Measurements from ENCODE around the gene NATD1.

NATD1 gene

DNA sequence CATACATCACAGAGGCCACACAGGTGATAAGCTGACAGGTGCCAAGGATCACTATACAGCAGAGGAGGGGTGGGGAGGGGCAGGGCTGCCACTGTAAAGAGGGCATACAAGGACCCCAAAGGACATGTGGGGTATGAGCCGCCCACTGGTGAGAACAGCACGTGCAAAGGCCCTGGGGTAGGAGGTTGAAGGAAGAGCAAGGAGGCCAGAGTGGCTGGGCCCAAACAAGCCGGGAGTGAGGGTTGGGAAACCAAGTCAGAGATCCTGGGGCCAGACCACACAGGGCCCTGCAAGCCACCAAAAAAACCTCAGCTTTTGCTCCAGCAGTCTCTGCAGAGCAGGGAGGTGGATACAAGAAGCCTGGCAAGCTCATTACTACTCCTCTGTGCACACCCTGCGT is 6.5 kb downstream of the NATD1 start:
- no peaks in the 10 kb centered on the region for H3K9me3 ChIP-seq (ENCODE audit: control insufficient read depth, insufficient read depth, low read length)
- H3K4me1 ChIP-seq (ENCODE audit: control insufficient read depth, insufficient read depth, low read length): no peaks in the 10 kb centered on the region
- H3K36me3 ChIP-seq (ENCODE audit: control insufficient read depth, insufficient read depth, low read length): peaks cover 9% of the 10 kb centered on the region
- H3K4me3 ChIP-seq (ENCODE audit: low read depth, low read length): no peak overlapping the region
- H3K9ac ChIP-seq (ENCODE audit: low read depth, low read length): no peak overlapping the region
- H3K27me3 ChIP-seq (ENCODE audit: control insufficient read depth, insufficient read depth, low read length): no peaks in the 10 kb centered on the region

DNA sequence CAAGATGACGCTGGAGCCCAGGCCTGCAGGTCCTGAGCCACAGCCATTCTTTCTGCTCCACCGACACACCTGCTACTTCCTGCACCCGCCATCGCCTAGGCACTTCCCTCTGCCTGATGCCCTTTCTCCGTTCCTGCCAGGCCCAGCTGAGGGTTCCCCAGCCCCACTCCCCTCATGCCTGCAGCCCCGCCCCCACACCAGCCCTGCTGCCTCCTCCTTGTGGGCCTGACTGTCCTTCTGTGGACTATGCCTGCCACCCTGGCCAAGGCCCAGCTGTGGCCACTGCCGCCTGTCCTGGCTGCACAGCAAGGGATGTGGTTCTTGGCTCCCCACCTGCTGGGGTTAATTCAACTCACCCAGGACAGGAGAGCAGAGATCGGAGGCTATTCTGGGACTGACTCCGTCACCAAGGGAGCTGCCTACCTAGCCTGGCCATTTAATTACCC is 7.5 kb downstream of the NATD1 start:
- H3K27me3 ChIP-seq (ENCODE audit: control insufficient read depth, insufficient read depth, low read length): no peaks in the 10 kb centered on the region
- peaks cover 9% of the 10 kb centered on the region for H3K36me3 ChIP-seq (ENCODE audit: control insufficient read depth, insufficient read depth, low read length)
- H3K4me1 ChIP-seq (ENCODE audit: control insufficient read depth, insufficient read depth, low read length): no peaks in the 10 kb centered on the region
- no peak overlapping the region for H3K9ac ChIP-seq (ENCODE audit: low read depth, low read length)
- H3K9me3 ChIP-seq (ENCODE audit: control insufficient read depth, insufficient read depth, low read length): no peaks in the 10 kb centered on the region
- no peak overlapping the region for H3K4me3 ChIP-seq (ENCODE audit: low read depth, low read length)

DNA sequence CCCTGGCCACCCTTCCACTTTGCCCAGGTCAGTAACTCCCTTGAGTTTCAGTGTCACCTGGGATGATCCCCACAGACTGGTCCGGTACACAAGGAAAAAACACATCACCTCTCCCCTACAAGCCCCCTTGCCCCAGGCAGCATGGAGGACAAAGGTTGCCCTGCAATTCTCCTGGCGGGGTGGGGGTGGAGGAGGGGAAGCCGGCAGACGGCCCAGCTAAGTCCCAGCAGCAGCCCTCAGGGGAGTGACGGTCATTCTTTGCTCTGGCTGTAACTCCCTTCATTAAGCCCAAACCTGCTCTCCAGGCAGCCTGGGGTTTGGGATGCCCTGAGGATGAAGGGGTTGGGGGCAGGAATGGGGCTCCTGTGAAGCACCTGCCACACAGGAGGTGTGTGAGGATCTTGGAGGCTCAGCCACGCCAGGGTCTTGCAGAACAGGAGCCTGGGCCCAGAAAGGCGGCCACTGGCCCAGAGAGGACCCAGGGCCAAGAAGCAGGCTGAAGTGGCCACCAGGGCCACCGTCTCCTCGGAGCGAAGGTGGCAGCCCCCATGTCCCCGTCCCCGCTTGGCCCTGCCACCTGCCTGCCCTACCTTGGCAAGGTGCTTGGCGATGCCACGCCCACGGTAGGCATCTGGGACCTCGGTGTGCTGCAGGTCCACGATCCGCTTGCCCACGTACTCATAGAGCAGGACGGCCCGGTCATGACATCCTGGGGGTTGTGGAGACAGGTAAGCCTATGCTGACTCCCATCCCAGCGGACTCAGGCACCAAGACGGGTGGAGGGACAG is 9.5 kb downstream of the NATD1 start:
- Histone ChIP-seq H3K9ac (ENCODE audit: low read depth, low read length) (no peak overlapping the region), H3K4me3 (ENCODE audit: low read depth, low read length) (no peak overlapping the region), H3K27me3 (ENCODE audit: control insufficient read depth, insufficient read depth, low read length) (no peaks in the 10 kb centered on the region), H3K36me3 (ENCODE audit: control insufficient read depth, insufficient read depth, low read length) (peaks cover 9% of the 10 kb centered on the region), H3K4me1 (ENCODE audit: control insufficient read depth, insufficient read depth, low read length) (peaks cover 3% of the 10 kb centered on the region), H3K9me3 (ENCODE audit: control insufficient read depth, insufficient read depth, low read length) (no peaks in the 10 kb centered on the region)

DNA sequence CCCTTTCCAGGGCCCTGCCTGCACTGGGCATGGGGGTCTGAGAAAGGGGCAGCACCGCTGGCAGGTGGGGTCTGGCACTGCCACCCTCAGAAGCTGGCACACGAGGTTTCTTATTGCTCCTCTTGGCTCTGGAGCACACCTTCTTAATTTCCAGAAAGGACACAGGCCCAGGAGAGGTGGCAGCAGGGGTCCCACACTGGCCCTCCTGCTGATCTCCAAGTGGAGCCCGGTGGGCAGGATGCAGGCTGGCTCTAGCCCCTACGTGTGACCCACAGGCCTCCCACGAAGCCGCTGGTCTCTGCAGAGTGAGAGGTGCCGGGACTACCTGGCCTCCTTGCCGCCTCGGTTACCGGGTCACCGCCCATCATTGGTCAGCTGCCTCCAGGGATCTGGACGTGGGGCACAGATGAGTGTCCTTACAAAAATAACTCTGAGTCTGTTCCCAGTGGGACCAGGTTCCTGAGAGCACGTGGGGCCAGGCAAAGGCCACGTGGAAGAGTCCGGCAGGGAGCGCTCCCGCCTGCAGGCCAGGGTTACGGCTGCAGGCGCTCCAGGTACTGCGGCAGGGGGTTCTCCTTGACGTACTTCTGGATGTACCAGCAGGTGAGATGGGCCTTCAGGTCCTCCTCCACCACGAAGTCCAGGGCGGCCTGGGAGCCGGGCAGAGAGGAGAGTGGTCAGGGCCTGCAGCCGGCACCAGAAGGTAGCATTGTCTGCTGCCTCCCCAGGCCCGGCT is 10.3 kb downstream of the NATD1 start:
- Histone ChIP-seq H3K36me3 (ENCODE audit: control insufficient read depth, insufficient read depth, low read length) (peaks cover 9% of the 10 kb centered on the region), H3K9ac (ENCODE audit: low read depth, low read length) (no peak overlapping the region), H3K4me1 (ENCODE audit: control insufficient read depth, insufficient read depth, low read length) (peaks cover 3% of the 10 kb centered on the region), H3K9me3 (ENCODE audit: control insufficient read depth, insufficient read depth, low read length) (no peaks in the 10 kb centered on the region), H3K4me3 (ENCODE audit: low read depth, low read length) (no peak overlapping the region), H3K27me3 (ENCODE audit: control insufficient read depth, insufficient read depth, low read length) (no peaks in the 10 kb centered on the region)

DNA sequence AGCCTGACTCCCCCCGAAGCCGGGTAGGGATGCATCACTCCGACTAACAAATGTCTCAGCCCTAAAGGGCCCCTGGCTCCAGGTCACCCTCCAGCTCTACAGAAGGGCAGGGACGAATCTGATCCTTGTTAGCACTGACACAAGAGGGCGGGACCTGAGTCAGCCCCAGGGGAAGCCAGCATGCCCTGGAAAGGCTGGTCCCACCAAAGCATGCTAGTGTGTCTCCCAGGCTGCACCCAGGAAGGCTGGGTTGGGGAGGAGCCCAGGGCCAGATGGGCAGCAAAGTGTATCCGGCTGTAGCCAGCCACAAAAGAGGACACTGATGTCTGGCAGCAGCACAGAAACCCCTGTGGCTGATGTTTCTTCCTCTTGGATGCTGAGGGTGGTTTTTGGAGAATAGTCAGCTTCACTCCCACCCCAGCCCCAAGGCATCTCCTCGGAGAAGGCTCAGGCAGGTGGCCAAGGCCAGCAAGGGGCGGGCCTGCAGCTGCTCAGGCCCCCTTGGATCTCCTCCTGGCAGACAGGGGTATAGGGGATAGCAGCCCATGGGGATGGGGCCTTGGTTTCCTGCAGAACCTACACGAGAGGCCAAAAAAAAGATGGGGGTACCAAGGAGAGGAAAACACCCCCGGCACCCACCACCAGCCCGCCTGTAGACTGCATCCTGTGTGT is 11.0 kb downstream of the NATD1 start:
- Histone ChIP-seq H3K36me3 (ENCODE audit: control insufficient read depth, insufficient read depth, low read length) (peaks cover 9% of the 10 kb centered on the region), H3K9me3 (ENCODE audit: control insufficient read depth, insufficient read depth, low read length) (no peaks in the 10 kb centered on the region), H3K4me3 (ENCODE audit: low read depth, low read length) (no peak overlapping the region), H3K4me1 (ENCODE audit: control insufficient read depth, insufficient read depth, low read length) (peaks cover 3% of the 10 kb centered on the region), H3K9ac (ENCODE audit: low read depth, low read length) (no peak overlapping the region), H3K27me3 (ENCODE audit: control insufficient read depth, insufficient read depth, low read length) (no peaks in the 10 kb centered on the region)

DNA sequence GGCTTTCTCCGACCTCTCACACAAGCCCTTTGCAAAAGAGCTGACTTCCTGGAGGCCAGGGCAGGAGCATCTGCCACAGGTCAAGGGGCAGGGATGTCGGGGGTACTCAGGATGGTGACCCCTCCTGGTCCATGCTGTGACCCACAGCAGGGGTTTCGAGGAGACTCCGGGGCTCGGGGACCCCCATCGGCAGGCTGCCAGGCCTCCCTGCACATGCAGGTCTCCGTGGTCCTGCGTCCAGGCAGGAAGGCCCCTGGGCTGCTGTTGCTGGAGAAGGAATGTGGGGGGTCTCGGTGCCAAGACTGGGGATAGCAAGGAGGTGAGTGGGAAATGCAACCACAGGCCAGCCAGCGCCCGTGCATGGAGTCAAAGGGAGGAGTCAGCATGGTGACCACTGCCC is 11.6 kb downstream of the NATD1 start:
- peaks cover 9% of the 10 kb centered on the region for H3K36me3 ChIP-seq (ENCODE audit: control insufficient read depth, insufficient read depth, low read length)
- no peaks in the 10 kb centered on the region for H3K27me3 ChIP-seq (ENCODE audit: control insufficient read depth, insufficient read depth, low read length)
- H3K4me3 ChIP-seq (ENCODE audit: low read depth, low read length): no peak overlapping the region
- no peaks in the 10 kb centered on the region for H3K9me3 ChIP-seq (ENCODE audit: control insufficient read depth, insufficient read depth, low read length)
- H3K4me1 ChIP-seq (ENCODE audit: control insufficient read depth, insufficient read depth, low read length): peaks cover 3% of the 10 kb centered on the region
- no peak overlapping the region for H3K9ac ChIP-seq (ENCODE audit: low read depth, low read length)

DNA sequence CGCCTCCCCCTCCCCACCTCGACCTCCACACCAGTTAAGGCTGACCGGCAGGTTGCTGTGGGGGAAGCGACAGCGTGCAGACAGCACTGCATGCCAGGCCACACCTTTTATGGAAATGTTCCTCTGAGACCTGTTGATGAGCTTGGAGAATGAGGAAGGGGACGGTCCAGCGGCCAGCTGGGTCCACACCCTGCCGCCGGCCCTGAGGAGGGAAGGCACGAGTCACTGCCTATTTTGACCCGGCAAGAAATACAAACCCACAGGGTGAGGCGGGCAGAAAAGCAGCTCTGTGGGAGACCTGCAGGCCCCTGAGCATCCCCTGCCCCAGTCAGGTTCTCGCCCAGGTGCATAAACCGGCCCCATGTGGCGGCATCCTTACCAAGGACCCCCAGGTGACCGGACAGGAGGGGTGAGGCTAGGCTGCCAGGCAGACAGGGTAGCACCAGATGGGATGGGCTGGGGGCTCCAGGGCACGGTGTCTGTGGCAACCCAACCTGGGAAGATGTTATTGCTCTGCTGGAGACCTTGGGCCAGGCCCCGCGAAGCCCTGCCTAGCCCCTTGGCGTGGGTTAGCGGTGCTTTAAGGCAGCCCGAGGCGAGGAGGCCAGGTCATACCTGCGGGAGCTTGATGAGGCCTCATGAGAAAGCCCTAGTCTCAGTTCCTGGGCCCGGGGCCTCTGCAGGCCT is 12.7 kb downstream of the NATD1 start:
- no peaks in the 10 kb centered on the region for H3K27me3 ChIP-seq (ENCODE audit: control insufficient read depth, insufficient read depth, low read length)
- H3K36me3 ChIP-seq (ENCODE audit: control insufficient read depth, insufficient read depth, low read length): peaks cover 9% of the 10 kb centered on the region
- H3K4me3 ChIP-seq (ENCODE audit: low read depth, low read length): no peak overlapping the region
- no peaks in the 10 kb centered on the region for H3K9me3 ChIP-seq (ENCODE audit: control insufficient read depth, insufficient read depth, low read length)
- H3K9ac ChIP-seq (ENCODE audit: low read depth, low read length): peak overlapping the region; percentile 24
- peaks cover 3% of the 10 kb centered on the region for H3K4me1 ChIP-seq (ENCODE audit: control insufficient read depth, insufficient read depth, low read length)

DNA sequence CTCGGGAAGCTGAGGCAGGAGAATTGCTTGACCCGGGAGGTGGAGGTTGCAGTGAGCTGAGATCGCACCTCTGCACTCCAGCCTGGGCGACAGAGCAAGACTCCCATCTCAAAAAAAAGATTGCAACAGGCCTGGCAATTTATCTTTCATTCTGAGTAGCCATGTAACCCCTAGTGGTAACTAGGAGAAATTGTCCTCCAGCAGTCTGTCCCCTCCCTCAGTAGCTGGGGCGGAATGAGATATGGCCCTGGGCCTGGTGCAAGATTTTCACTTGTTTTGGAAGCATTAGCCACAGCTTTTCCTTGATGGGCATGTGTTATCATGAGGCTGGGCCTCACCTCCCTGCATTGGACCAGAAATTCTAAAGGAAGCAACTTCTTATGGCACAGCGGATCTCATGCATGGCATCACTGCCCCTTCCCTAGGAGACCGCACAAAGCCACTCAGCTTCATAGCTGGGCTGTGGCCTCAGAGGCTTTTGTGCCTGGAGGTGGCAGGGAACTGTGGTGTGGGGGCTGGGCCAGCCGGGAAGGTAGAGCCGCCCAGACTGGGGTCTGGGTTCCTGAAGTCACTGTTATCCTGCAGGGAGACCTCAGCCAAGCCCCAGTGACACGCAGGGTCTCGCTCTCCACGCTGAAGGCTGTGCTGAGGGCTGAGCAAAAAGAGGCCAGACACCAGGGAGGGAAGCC is 13.4 kb downstream of the NATD1 start:
- H3K4me1 ChIP-seq (ENCODE audit: control insufficient read depth, insufficient read depth, low read length): peaks cover 3% of the 10 kb centered on the region
- H3K9ac ChIP-seq (ENCODE audit: low read depth, low read length): no peak overlapping the region
- H3K27me3 ChIP-seq (ENCODE audit: control insufficient read depth, insufficient read depth, low read length): no peaks in the 10 kb centered on the region
- H3K9me3 ChIP-seq (ENCODE audit: control insufficient read depth, insufficient read depth, low read length): no peaks in the 10 kb centered on the region
- H3K36me3 ChIP-seq (ENCODE audit: control insufficient read depth, insufficient read depth, low read length): peaks cover 9% of the 10 kb centered on the region
- H3K4me3 ChIP-seq (ENCODE audit: low read depth, low read length): no peak overlapping the region

DNA sequence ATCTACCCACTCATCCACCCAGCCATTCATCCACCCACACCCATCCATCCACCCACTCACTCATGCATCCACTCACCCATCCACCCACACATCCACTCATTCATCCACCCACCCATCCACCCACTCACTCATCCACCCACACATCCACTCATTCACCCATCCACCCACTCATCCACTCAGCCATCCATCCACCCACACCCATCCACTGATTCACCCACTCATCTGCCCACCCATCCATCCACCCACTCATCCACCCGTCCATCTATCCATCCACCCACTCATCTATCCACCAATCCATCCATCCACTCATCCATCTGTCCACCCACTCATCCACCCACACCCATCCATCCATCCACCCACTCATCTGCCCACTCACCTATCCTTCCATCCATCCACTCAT is 17.3 kb downstream of the NATD1 start:
- no peak overlapping the region for H3K9ac ChIP-seq (ENCODE audit: low read depth, low read length)
- peaks cover 3% of the 10 kb centered on the region for H3K4me1 ChIP-seq (ENCODE audit: control insufficient read depth, insufficient read depth, low read length)
- H3K36me3 ChIP-seq (ENCODE audit: control insufficient read depth, insufficient read depth, low read length): no peaks in the 10 kb centered on the region
- H3K9me3 ChIP-seq (ENCODE audit: control insufficient read depth, insufficient read depth, low read length): no peaks in the 10 kb centered on the region
- no peaks in the 10 kb centered on the region for H3K27me3 ChIP-seq (ENCODE audit: control insufficient read depth, insufficient read depth, low read length)
- H3K4me3 ChIP-seq (ENCODE audit: low read depth, low read length): no peak overlapping the region

DNA sequence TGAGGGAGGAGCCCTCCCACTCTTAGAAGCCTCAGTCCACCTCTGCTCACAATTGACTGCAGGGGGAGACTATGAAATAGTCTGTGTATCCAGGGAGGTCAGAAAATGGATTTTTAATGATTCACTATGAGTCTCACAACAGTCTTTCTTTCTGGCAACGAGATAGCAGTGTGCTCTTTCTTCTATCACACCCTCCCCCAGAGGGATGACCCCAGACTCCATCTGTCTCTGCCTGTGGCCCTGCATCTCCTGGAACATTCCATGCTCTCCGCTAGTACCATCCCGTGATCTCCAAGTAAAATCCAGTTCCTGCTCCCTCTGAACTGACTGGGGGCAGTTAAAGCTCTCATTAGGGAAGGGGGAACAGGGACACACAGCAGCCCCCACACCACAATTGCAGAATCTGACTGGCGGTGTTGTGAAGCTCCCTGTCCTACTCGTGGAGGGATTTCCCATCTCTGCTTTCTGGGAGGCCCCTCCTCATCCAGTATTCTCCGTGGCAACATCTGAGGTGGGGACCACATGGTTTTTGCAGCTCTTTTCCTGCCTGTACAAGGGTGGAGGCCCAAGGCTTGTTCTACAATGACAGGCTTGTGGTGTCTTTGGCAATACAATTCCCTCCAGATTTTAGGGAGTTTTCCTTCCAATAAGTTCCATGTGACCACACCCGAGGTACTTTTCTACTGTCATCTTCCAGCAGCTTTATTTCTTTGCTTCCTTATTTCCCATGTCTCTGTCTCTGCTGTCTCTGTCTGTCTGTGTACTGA is 19.4 kb downstream of the NATD1 start:
- Histone ChIP-seq H3K4me3 (ENCODE audit: low read depth, low read length) (no peak overlapping the region), H3K27me3 (ENCODE audit: control insufficient read depth, insufficient read depth, low read length) (no peaks in the 10 kb centered on the region), H3K9me3 (ENCODE audit: control insufficient read depth, insufficient read depth, low read length) (no peaks in the 10 kb centered on the region), H3K4me1 (ENCODE audit: control insufficient read depth, insufficient read depth, low read length) (no peaks in the 10 kb centered on the region), H3K9ac (ENCODE audit: low read depth, low read length) (no peak overlapping the region), H3K36me3 (ENCODE audit: control insufficient read depth, insufficient read depth, low read length) (no peaks in the 10 kb centered on the region)
